HG03135 (cell line): Measurements from ENCODE around the gene C7.
"Not testable (repeated sequence)": the region's sequence is repeated elsewhere in the genome, so short reads cannot be mapped to it uniquely, and the experiment has no call there.

Experiments
- ATAC-seq: cut with Tn5 transposase; IDR thresholded peaks from one replicate; pipeline ENCODE4 v1.9.1; 2021; ENCODE audit warnings: mild to moderate bottlenecking, moderate library complexity; ENCODE audit not compliant: unreplicated experiment

The C7 gene

GRCh38 chr5:40988746-40989510 is 79.6 kb downstream of the C7 start:
- no peak for ATAC-seq

- no peak for ATAC-seq
These were observed 82.1 kb downstream of the C7 start for GRCh38 chr5:40991168-40991980.

GRCh38 chr5:40991981-40992559 is 82.8 kb downstream of the C7 start:
- ATAC-seq: no peak

GRCh38 chr5:40995801-40996586 is 86.7 kb downstream of the C7 start:
- no peak for ATAC-seq

- ATAC-seq: no peak
These were observed 89.8 kb downstream of the C7 start for GRCh38 chr5:40999142-40999541.

- no peak for ATAC-seq
These were observed 90.7 kb downstream of the C7 start for GRCh38 chr5:40999966-41000365.

GRCh38 chr5:41003670-41004376 is 94.5 kb downstream of the C7 start:
- ATAC-seq: no peak

GRCh38 chr5:41004931-41005330 is 95.6 kb downstream of the C7 start:
- no peak for ATAC-seq

GRCh38 chr5:41009232-41009631 is 99.9 kb downstream of the C7 start:
- ATAC-seq: no peak

GRCh38 chr5:41010572-41010971 is 101.3 kb downstream of the C7 start:
- ATAC-seq: no peak

- ATAC-seq: no peak
These were observed 103.0 kb downstream of the C7 start for GRCh38 chr5:41012318-41012717.

- ATAC-seq: not testable (repeated sequence)
These were observed 113.3 kb downstream of the C7 start for GRCh38 chr5:41022600-41022999.
